Thymus (tissue), 11 donors: ENCODE results near the gene HOXD10. TPM values are rescaled to one million over a fixed set of nuclear protein-coding genes. Genes with fewer than 3 reads are reported as not detected.
A peak's percentile ranks its signal among the peaks of the same experiment; 100 is the strongest.

Experiments
- DNase-seq, 9 donors: peaks; one replicate each; pipeline ENCODE4 v3.0.0-alpha.2; 2013; ENCODE audit warnings: low spot score in 9 of 9, low read depth in 6 of 9, missing footprints in 1 of 9
- H3K27ac ChIP-seq, 2 donors: one replicate each; pipeline ENCODE4 v1.5.1; 2013; ENCODE audit warnings: control low read depth in 1 of 2, low read depth in 1 of 2, low read length in 1 of 2, mild to moderate bottlenecking in 1 of 2, moderate library complexity in 1 of 2
- H3K27me3 ChIP-seq, 2 donors: one replicate each; pipeline ENCODE4 v1.5.1; 2013; ENCODE audit warnings: low read length in 1 of 2; ENCODE audit not compliant: control insufficient read depth in 2 of 2, insufficient read depth in 1 of 2
- H3K36me3 ChIP-seq, 2 donors: one replicate each; pipeline ENCODE4 v1.5.1; 2013; ENCODE audit warnings: low read length in 1 of 2, mild to moderate bottlenecking in 1 of 2, moderate library complexity in 1 of 2; ENCODE audit not compliant: control insufficient read depth in 2 of 2, insufficient read depth in 2 of 2
- H3K4me1 ChIP-seq, 2 donors: one replicate each; pipeline ENCODE4 v1.5.1; 2013; ENCODE audit warnings: low read length in 2 of 2; ENCODE audit not compliant: control insufficient read depth in 2 of 2, insufficient read depth in 2 of 2
- H3K4me3 ChIP-seq, 2 donors: one replicate each; pipeline ENCODE4 v1.5.1; 2013; ENCODE audit warnings: low read length in 2 of 2, control low read depth in 1 of 2, mild to moderate bottlenecking in 1 of 2
- H3K9me3 ChIP-seq, 2 donors: one replicate each; pipeline ENCODE4 v1.5.1; 2013; ENCODE audit warnings: low read length in 1 of 2, mild to moderate bottlenecking in 1 of 2; ENCODE audit not compliant: control insufficient read depth in 2 of 2, insufficient read depth in 1 of 2
- WGBS: extraction: QIAGEN DNeasy Blood & Tissue Kit; methylation state at CpG from one replicate; pipeline ENCODE4 v1.1.7; 2013; 5-methylcytosine and 5-hydroxymethylcytosine counted together
- polyA plus RNA-seq: library from polyadenylated mRNA; stranded (reverse); fragments of 200-250 nt; gene quantifications from one replicate; pipeline ENCODE4 v1.2.3, GENCODE V29; 2013
- total RNA-seq: library from RNA; stranded (reverse); fragments of 120-200 nt; gene quantifications from one replicate; pipeline ENCODE4 v1.2.4, GENCODE V29; 2013
- donor health status: healthy.

The HOXD10 gene
- total and polyA plus RNA-seq, 2 donors = 0.09 TPM; not detected in 1

- H3K36me3 ChIP-seq = no peaks in the 10 kb centered on the region
- H3K27ac ChIP-seq = no peak overlapping the region
- peaks cover 80 to 99% of the 10 kb centered on the region in 2 donors for H3K27me3 ChIP-seq
- no peak overlapping the region for H3K4me3 ChIP-seq
- 12% methylated on average over 15 of the region's 15 CpGs for WGBS
- peaks cover 3 to 7% of the 10 kb centered on the region in 2 donors for H3K9me3 ChIP-seq
- peaks cover 3 to 8% of the 10 kb centered on the region in 2 donors for H3K4me1 ChIP-seq
- no peak for DNase-seq
Observed at GRCh38 chr2:176075481-176075880, 41.1 kb upstream of the HOXD10 start.

DNA sequence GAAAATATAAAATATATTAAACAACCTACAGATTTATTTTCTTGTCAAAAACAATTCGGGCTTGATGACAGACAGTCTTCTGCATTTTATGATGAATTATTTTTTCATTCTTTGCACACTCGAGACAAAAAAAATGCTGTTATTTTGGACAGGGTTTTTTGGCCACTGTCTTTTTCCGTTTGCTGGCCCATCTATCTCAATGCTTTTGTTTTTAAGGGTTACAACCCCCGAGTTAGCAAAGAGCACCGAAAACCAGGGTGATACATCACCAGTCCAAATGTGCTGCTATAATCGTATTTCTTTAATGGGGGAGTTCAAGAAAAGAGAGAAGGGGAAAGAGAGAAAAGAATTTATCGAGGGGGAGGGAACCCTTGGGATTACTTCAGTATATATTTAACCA is 40.5 kb upstream of the HOXD10 start:
- peaks cover 81 to 99% of the 10 kb centered on the region in 2 donors for H3K27me3 ChIP-seq
- H3K9me3 ChIP-seq = peaks cover 7 to 13% of the 10 kb centered on the region in 2 donors
- H3K4me1 ChIP-seq = peaks cover 4 to 8% of the 10 kb centered on the region in 2 donors
- H3K4me3 ChIP-seq = no peak overlapping the region
- H3K27ac ChIP-seq = no peak overlapping the region
- no peak for DNase-seq
- no peaks in the 10 kb centered on the region for H3K36me3 ChIP-seq
- WGBS = 24% methylated on average over 7 of the region's 7 CpGs

DNA sequence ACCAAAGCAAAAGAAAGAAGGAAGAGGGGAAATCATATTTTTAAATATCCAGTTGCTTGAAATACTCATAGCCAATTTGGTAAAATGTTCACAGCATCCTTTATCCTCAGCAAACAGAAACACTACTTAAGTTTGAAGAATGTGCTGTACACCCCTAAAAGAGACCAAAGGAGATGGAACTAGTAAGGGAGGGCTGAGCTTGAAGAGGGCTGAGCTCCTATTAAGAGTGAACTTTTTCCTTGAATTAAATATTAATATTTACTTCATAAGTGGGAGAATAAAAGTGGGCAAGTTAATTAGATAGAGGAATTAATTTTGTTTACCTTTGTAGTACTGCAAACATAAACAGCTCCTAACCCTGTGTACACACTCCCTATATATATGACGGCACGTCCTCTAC is 39.8 kb upstream of the HOXD10 start:
- WGBS = 42% methylated on average over 2 of the region's 2 CpGs
- Histone ChIP-seq H3K4me1 (peaks cover 4 to 8% of the 10 kb centered on the region in 2 donors), H3K36me3 (no peaks in the 10 kb centered on the region), H3K9me3 (peaks cover 7 to 16% of the 10 kb centered on the region in 2 donors), H3K27ac (no peak overlapping the region), H3K27me3 (peaks cover 84 to 99% of the 10 kb centered on the region in 2 donors), H3K4me3 (no peak overlapping the region)
- no peak for DNase-seq

DNA sequence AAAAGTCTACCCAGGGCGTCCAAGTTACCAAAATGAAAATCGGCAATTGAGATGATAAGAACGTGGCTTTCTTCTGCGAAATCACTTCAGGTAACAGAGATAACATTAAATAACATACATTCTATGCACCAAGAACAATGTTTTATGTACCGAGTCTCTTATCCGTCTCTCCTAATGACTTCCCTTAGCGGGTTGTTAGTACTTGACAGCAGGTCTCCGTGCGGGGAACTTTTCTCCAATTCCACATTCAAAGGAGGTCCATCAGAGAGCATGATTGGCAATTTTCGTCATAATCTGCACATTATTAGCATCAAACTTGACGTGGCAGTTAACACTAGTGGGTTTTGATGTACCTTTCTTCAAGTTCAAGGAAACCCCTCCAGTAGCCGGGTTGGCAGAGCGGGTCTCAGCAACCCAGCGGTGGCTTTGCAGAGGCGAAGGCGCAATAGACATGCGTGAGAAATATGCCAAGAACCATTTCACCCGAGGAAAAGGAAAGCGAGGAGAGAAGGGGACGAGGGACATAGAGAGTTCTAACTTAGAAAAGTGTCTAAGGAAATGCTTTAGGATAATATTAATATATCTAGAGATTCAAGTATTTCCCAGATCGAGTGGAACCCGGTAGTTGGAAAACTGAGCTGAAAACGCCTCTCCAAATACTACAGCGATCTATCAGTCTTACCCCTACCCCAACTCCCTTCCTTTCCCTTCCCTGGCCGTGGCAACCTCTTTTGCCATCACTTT is 37.9 kb upstream of the HOXD10 start:
- Histone ChIP-seq H3K36me3 (no peaks in the 10 kb centered on the region), H3K4me3 (no peak overlapping the region), H3K4me1 (peaks cover 4 to 8% of the 10 kb centered on the region in 2 donors), H3K9me3 (peaks cover 15 to 26% of the 10 kb centered on the region in 2 donors), H3K27ac (no peak overlapping the region), H3K27me3 (peaks cover 83 to 99% of the 10 kb centered on the region in 2 donors)
- WGBS = 11% methylated on average over 25 of the region's 25 CpGs
- DNase-seq = no peak

GRCh38 chr2:176079285-176079830 is 37.2 kb upstream of the HOXD10 start:
- no peak overlapping the region for H3K4me3 ChIP-seq
- H3K4me1 ChIP-seq = peaks cover 4 to 8% of the 10 kb centered on the region in 2 donors
- H3K36me3 ChIP-seq = no peaks in the 10 kb centered on the region
- no peak overlapping the region for H3K27ac ChIP-seq
- peaks cover 87 to 99% of the 10 kb centered on the region in 2 donors for H3K27me3 ChIP-seq
- no peak for DNase-seq
- WGBS = 8% methylated on average over 30 of the region's 30 CpGs
- H3K9me3 ChIP-seq = peaks cover 15 to 26% of the 10 kb centered on the region in 2 donors

- DNase-seq = peak in 4 of 9 donors; percentile 29 to 59 (median 54)
- H3K4me3 ChIP-seq = peak overlapping the region in 1 of 2 donors; percentile 36
- WGBS = 3% methylated on average over 86 of the region's 86 CpGs
- H3K27me3 ChIP-seq = peaks cover 86 to 99% of the 10 kb centered on the region in 2 donors
- H3K27ac ChIP-seq = no peak overlapping the region
- H3K9me3 ChIP-seq = peaks cover 15 to 26% of the 10 kb centered on the region in 2 donors
- no peaks in the 10 kb centered on the region for H3K36me3 ChIP-seq
- peaks cover 4 to 8% of the 10 kb centered on the region in 2 donors for H3K4me1 ChIP-seq
Observed at GRCh38 chr2:176079831-176080539, 36.6 kb upstream of the HOXD10 start.

DNA sequence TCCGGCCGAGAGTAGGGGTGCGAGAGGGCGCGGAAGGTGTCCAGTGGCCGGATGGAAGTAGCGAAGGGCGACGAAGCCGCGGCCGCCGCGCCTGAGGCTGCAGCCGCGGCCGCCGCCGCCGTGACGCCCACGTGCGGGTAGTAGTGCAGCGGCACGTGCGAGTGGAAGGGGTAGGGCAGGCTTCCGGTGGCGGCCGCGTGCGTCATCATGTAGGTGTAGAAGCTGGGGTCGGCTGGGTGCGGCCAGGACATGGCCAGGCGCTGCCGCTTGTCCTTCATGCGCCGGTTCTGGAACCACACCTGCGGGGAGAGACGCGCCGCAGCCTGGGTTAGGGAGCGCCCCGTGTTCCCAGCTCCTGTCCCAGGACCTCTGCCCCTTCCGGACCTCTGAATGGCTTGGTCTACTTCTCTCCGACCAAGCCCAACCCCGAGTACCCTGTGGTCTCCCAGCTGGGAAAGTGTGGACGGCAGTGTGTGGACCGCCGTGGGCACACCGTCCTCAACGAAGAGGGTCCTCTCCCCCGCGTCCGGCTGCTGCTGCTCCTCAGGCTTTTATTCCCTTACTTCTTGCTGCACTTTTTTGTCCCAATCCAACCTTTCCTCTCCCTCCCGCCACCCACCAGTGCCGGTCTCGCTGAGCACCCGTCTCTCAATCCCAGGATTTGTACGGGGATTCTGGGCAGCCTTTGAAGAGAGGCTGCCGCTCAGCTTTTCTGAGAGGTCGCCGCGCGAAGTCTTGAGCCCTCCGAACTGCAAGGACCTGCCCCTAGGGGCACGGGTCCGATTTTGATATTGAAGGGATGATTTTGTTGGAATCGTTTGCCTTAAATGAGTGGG is 35.8 kb upstream of the HOXD10 start:
- peak in 1 of 9 donors; percentile 47 for DNase-seq

DNA sequence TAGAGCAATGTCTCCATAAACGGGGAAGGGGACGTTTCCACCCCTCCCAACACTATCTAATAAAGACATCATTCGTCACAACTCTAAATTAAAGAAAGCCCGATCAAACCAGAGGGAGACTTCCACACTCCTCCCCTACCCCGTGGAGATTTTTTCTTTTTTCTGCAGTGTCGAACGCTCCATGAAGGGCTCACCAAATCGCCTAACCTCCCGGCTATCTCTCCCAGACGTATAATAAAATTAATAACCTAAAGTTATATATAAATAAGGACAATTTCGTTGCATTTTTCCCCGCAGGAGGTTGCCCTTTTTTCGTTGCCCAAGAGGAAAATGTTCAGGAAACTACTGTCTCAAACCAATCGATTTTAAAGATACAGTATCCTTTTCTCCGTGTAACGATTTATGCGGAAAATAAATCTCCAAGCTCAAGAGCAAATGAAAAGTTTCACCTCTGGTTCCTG is 35.2 kb upstream of the HOXD10 start:
- peaks cover 86 to 99% of the 10 kb centered on the region in 2 donors for H3K27me3 ChIP-seq
- peaks cover 4 to 8% of the 10 kb centered on the region in 2 donors for H3K4me1 ChIP-seq
- H3K27ac ChIP-seq = no peak overlapping the region
- no peak for DNase-seq
- no peak overlapping the region for H3K4me3 ChIP-seq
- H3K36me3 ChIP-seq = no peaks in the 10 kb centered on the region
- peaks cover 15 to 26% of the 10 kb centered on the region in 2 donors for H3K9me3 ChIP-seq
- 8% methylated on average over 17 of the region's 17 CpGs for WGBS

More for the DNA sequence above, 35.8 kb upstream of the HOXD10 start:
- peaks cover 15 to 26% of the 10 kb centered on the region in 2 donors for H3K9me3 ChIP-seq
- H3K36me3 ChIP-seq = no peaks in the 10 kb centered on the region
- WGBS = 9% methylated on average over 68 of the region's 68 CpGs
- peak overlapping the region in 1 of 2 donors; percentile 36 for H3K4me3 ChIP-seq
- peaks cover 85 to 99% of the 10 kb centered on the region in 2 donors for H3K27me3 ChIP-seq
- peaks cover 4 to 8% of the 10 kb centered on the region in 2 donors for H3K4me1 ChIP-seq
- H3K27ac ChIP-seq = no peak overlapping the region
